HG03060 (cell line): ENCODE data around the gene ZNF319.

Experiments
- ATAC-seq: cut with Tn5 transposase; IDR thresholded peaks from one replicate; pipeline ENCODE4 v1.9.1; 2021; ENCODE audit warnings: low read depth, moderate number of reproducible peaks; ENCODE audit not compliant: unreplicated experiment

ZNF319 gene

GRCh38 chr16:57957673-57958392 is 42.6 kb downstream of the ZNF319 start:
- ATAC-seq = no peak

DNA sequence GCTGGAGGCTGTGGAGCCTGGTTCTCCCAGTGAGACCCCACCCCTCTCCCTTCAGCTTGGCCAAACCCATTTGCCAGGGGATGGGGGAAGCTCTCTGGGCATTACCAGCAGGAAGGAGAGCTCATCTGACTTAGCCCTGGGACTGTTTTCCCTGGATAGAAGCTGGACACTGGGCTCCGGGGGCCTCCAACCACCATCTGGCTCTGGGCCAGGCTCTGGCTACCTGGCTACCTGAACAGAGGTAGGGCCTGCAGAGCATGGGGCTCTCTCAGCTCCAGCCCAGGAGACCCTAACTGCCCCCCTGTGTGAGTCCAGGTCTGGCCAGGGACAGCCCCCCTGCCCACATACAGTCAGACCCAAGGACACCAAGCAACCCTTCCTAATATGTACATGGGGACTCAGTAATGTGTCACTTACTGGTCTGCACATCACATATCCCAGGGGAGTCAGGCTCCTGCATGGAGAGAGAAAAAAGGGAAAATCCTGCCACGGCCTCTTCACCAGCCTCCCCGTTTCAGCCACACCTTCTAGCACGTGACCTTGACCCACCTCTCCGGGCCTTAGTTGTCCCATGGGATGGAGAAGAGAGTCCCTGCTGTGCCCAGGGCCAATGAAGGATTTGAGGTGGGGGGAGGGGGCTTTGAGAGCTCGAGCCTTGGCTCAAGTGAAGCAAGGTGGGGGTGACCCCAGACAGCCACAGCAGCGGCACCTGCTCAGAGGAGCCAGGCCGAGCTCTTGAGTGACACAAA is 43.4 kb downstream of the ZNF319 start:
- ATAC-seq = no peak

DNA sequence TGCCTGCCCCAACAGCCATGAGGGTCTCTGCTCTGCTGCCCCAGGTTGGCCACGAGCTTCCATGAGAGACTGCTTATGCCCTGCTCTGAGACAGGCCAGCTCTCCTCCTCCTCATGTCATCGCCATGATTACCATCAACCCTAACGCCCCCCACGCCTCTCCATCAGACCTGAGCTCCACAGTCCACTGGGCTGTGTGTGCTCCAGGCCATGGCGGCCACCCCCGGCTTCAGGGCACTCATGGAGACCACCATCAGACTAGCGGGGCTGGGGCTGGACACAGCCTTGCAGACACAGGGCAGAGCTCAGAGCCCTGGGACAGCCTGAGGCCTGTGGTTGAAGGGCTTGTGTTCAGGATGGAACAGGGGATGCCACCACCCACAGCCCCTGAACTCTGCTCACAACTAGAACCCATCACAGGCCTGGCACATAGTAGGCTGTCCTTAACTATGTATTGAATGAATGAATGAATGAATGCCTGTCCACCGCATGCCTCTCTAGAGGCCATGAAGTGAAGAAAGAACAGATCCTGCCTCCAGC is 44.1 kb downstream of the ZNF319 start:
- ATAC-seq = no peak

DNA sequence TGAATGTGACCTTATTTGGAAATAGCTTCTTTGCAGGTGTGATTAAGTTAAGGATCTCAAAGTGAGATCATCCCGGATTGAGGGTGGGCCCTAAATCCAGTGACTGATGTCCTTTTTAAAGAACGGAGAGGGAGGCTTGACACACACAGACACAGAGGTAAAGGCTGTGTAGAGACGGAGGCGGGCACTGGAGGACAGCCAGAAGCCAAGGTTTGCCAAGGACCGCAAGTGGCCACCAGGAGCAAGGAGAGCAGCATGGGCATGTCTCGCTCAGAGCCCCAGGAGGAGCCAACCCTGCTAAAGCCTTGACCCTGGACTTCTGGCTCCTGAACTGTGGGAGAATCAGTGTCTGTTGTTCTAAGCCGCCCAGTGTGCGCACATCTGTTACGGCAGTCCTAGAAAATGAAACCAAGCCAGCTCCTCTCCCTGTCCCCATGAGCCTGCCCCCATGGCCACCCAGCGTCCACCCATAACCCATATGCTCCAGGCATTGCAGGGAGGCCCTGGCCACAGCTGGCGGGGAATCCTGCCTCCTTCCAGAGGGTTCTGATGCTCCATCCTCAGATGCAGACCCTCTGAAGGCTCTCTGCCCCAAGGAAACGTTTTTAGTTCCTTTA is 44.8 kb downstream of the ZNF319 start:
- no peak for ATAC-seq

GRCh38 chr16:57953857-57954256 is 46.6 kb downstream of the ZNF319 start:
- ATAC-seq = no peak

GRCh38 chr16:57952909-57953308 is 47.6 kb downstream of the ZNF319 start:
- ATAC-seq = no peak

DNA sequence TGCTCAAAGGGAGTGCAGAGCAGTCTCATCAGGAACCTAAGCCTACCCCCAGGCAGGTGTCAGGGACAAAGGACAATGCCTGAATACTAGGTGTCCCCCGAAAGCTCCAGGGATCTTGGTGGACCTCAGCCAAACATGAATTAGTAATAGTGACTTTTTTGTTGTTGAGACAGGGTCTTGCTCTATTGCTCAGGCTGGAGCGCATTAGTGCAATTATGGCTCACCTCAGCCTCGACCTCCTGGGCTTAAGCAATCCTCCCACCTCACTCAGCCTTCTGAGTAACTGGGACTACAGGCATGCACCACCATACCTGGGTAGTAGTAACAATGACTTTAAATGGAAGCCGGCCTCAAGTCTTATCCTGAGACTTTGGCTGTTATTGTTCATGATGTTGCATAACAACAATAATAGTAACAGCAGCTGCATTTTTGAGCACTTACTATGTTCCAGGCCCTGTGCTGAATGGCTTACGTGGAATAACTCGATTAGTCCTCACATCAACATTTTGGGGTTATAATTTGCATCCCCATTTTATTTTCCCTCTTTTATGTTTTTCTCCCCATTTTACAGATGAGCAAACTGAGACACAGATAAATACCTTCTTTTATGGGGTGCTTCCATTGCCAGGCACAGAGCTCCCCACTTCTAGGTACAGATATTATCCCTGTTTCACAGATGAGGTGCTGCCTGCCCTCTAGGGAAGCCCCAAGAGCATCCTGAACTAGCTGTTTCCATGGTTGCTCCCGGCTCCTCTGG is 49.1 kb downstream of the ZNF319 start:
- ATAC-seq = no peak

DNA sequence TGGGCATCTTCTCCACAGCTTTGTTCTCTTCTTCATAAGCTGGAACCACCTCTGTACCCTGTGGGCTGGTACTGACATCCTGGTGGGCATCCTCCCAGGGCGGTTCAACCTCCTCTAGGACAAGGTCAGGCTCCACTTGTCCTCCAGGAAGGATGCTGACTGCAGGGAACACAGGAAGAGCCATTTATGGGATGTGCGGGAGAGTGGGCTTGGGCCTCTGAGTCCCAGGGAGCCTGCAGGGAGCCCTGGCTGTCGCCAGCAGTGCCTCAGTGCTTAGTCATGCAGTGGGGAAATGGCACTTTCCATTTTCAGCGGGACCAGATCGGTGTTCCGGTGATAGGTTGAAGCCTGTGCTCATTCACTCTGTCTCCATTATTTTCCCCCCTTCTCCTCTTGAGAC is 50.1 kb downstream of the ZNF319 start:
- ATAC-seq = no peak

- ATAC-seq = no peak
Measured at GRCh38 chr16:57949595-57950238, 50.8 kb downstream of the ZNF319 start.

GRCh38 chr16:57949013-57949412 is 51.5 kb downstream of the ZNF319 start:
- no peak for ATAC-seq

DNA sequence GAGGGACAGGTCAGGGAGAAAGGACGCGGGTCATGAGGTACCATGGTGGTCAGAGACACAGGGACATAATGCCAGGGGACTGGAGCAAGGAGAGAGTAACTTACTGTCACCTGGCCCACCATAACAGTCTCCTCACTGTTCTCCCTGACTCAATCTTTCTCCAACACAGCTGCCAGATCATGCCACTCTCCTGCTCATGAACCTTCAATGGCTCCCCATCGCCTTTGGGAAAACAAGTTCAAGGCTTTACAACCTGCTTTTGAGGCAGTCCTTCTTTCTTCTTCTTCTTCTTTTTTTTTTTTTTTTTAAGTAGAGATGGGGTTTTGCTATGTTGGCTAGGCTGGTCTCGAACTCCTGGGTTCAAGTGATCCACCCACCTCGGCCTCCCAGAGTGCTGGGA is 52.4 kb downstream of the ZNF319 start:
- no peak for ATAC-seq

DNA sequence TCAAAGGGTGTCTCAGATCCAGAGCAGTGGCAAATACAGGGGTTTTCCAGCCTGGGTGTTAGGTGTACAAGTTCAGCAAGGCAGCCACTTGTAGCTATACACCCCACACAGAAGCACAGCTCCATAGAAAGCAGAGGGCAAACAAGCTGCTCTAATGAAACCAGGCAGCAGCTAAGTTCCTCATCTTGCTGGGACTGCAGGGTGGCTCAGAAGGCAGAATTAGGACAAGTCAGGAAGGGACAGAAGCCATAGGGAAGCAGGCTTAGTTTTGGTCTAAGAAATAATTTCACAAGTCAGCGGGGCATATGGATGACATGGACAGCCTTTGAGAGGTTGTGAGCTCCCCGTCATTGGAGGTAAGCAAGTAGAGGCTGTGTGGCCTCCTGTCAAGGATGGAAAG is 53.2 kb downstream of the ZNF319 start:
- no peak for ATAC-seq

- ATAC-seq = no peak
Measured at GRCh38 chr16:57946181-57946801, 54.2 kb downstream of the ZNF319 start.

DNA sequence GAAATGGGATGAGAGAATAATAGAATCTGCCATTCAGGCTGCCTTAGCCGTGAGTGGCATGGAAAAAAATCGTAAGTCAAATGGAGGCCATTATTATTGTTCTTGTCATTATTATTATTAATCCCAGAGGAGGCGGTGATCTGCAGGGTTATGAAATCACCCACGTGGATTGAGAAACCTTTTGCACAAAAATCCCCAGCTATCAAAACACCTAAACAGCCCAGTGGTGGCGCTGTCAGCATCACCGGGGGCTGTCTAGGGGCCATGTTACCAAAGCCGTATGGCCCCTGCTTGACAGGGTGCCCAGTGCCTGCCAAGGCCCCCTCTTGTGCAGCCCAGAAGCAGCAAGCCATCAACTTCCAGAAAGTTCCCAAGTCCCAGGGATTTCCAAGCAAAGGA is 54.7 kb downstream of the ZNF319 start:
- ATAC-seq = no peak

- no peak for ATAC-seq
Measured at GRCh38 chr16:57944970-57945739, 55.3 kb downstream of the ZNF319 start.
